ENCODE data around the gene DEPDC5. TPM values are rescaled to one million over a fixed set of nuclear protein-coding genes. Genes with fewer than 3 reads are reported as not detected.
"Not testable (repeated sequence)": the region's sequence is repeated elsewhere in the genome, so short reads cannot be mapped to it uniquely, and the experiment has no call there.

Gene DEPDC5
- total RNA-seq, 1 donor from 2014 or later: 14.8 TPM

DNA sequence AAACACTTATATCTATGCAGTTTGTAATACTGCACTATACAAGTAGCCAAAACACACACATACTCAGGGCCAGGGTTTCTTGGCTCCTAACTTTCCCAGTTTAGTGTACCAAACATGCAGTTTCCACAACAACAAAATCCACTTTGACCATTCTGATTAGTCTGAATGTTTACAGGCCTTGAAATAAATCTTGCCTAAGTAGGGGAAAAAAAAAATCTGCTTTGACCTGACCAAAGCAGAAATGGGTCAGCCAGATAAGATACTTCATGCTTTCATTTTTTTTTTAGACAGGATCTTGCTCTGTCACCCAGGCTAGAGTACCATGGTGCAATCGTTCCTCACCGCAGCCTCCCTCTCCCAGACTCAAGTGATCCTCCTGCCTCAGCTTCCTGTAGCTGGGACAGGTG lies 14.0 kb upstream of the DEPDC5 start:
- no peaks in the 10 kb centered on the region for H3K9me3 Mint-ChIP-seq (ENCODE audit: low read depth)
- H3K36me3 Mint-ChIP-seq (ENCODE audit: low read depth): peaks cover 3% of the 10 kb centered on the region
- H3K4me1 Mint-ChIP-seq (ENCODE audit: low read depth): peaks cover 17% of the 10 kb centered on the region
- H3K27ac Mint-ChIP-seq (ENCODE audit: unreplicated experiment): no peak overlapping the region
- H3K27me3 Mint-ChIP-seq (ENCODE audit: low read depth): no peaks in the 10 kb centered on the region
- no peak for DNase-seq (ENCODE audit: low spot score)
- TF ChIP-seq, protein P1, sequence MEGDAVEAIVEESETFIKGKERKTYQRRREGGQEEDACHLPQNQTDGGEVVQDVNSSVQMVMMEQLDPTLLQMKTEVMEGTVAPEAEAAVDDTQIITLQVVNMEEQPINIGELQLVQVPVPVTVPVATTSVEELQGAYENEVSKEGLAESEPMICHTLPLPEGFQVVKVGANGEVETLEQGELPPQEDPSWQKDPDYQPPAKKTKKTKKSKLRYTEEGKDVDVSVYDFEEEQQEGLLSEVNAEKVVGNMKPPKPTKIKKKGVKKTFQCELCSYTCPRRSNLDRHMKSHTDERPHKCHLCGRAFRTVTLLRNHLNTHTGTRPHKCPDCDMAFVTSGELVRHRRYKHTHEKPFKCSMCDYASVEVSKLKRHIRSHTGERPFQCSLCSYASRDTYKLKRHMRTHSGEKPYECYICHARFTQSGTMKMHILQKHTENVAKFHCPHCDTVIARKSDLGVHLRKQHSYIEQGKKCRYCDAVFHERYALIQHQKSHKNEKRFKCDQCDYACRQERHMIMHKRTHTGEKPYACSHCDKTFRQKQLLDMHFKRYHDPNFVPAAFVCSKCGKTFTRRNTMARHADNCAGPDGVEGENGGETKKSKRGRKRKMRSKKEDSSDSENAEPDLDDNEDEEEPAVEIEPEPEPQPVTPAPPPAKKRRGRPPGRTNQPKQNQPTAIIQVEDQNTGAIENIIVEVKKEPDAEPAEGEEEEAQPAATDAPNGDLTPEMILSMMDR (IDR thresholded peaks at IDR 0.05): no peak
- H3K4me3 Mint-ChIP-seq (ENCODE audit: unreplicated experiment): no peak overlapping the region

DNA sequence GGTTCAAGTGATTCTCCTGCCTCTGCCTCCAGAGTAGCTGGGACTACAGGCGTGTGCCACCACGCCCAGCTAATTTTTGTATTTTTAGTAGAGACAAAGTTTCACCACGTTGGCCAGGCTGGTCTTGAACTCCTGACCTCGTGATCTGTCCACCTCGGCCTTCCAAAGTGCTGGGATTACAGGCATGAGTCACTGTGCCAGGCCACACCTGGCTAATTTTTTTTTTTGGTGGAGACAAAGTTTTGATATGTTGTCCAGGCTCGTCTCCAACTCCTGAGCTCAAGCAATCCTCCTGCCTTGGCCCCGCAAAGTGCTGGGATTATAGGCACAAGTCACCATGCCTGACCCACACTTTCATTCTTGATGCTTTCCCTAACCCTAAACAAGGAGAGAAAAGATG lies 13.5 kb upstream of the DEPDC5 start:
- peaks cover 16% of the 10 kb centered on the region for H3K4me1 Mint-ChIP-seq (ENCODE audit: low read depth)
- not testable (repeated sequence) for H3K27ac Mint-ChIP-seq (ENCODE audit: unreplicated experiment); H3K36me3 Mint-ChIP-seq (ENCODE audit: low read depth); H3K4me3 Mint-ChIP-seq (ENCODE audit: unreplicated experiment); H3K27me3 Mint-ChIP-seq (ENCODE audit: low read depth); DNase-seq (ENCODE audit: low spot score); H3K9me3 Mint-ChIP-seq (ENCODE audit: low read depth)

DNA sequence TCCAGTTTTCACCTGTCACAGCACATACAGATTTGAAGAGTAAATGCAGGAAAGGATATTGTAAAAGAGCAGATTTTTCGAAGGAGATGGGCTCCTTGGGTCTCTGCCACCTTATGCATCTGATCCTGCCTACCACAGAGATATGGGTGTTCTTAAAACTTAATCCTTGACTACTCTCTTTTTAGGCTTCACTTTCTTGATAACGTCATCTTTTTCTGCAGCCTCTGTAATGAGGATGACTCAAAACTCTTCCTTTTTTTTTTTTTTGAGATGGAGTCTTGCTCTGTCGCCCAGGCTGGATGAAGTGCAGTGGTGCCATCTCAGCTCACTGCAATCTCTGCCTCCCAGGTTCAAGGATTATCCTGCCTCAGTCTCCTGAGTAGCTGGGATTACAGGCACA lies 11.7 kb upstream of the DEPDC5 start:
- Mint-ChIP-seq H3K4me1 (ENCODE audit: low read depth) (peaks cover 21% of the 10 kb centered on the region), H3K4me3 (ENCODE audit: unreplicated experiment) (no peak overlapping the region), H3K27ac (ENCODE audit: unreplicated experiment) (no peak overlapping the region), H3K27me3 (ENCODE audit: low read depth) (no peaks in the 10 kb centered on the region), H3K9me3 (ENCODE audit: low read depth) (no peaks in the 10 kb centered on the region), H3K36me3 (ENCODE audit: low read depth) (peaks cover 3% of the 10 kb centered on the region)
- TF ChIP-seq, protein P1 (IDR thresholded peaks at IDR 0.05): no peak
- no peak for DNase-seq (ENCODE audit: low spot score)

DNA sequence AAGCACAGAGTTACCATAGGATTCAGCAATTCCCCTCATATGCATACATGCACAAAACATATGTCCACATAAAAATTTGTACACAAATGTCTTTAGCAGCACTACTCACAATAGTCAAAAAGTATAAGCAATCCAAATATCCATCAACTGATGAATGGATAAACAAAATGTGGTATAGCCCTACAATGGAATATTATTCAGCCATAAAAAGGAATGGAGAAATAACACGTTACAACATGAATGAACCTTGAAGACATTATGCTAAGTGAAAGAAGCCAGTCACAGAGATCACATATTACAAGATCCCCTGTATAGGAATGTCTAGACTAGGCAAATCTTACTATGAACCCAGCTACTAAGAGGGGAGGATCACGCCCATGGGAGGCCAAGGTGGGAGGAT lies 11.1 kb upstream of the DEPDC5 start:
- Mint-ChIP-seq H3K9me3 (ENCODE audit: low read depth) (no peaks in the 10 kb centered on the region), H3K27ac (ENCODE audit: unreplicated experiment) (no peak overlapping the region), H3K4me1 (ENCODE audit: low read depth) (peaks cover 25% of the 10 kb centered on the region), H3K36me3 (ENCODE audit: low read depth) (peaks cover 3% of the 10 kb centered on the region), H3K4me3 (ENCODE audit: unreplicated experiment) (no peak overlapping the region), H3K27me3 (ENCODE audit: low read depth) (no peaks in the 10 kb centered on the region)
- no peak for DNase-seq (ENCODE audit: low spot score)
- TF ChIP-seq, protein P1 (IDR thresholded peaks at IDR 0.05): no peak

DNA sequence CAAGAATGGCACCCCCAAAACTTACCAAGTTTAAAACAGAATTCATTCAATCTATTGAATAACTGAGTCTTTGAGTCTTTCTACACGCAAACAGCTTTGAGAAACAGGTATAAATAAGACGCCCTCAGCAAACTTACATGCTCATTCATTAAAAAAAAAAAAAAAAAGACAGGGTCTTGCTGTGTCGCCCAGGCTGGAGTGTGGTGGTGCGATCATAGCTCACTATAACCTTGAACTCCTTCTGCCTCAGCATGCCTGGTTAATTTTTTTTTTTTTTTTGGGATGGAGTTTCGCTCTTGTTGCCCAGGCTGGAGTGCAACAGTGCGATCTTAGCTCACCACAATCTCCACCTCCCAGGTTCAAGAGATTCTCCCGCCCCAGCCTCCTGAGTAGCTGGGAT lies 9.9 kb upstream of the DEPDC5 start:
- Mint-ChIP-seq H3K27ac (ENCODE audit: unreplicated experiment) (no peak overlapping the region), H3K9me3 (ENCODE audit: low read depth) (no peaks in the 10 kb centered on the region), H3K27me3 (ENCODE audit: low read depth) (no peaks in the 10 kb centered on the region), H3K36me3 (ENCODE audit: low read depth) (peaks cover 3% of the 10 kb centered on the region), H3K4me1 (ENCODE audit: low read depth) (peaks cover 31% of the 10 kb centered on the region), H3K4me3 (ENCODE audit: unreplicated experiment) (no peak overlapping the region)
- no peak for DNase-seq (ENCODE audit: low spot score)
- TF ChIP-seq, protein P1 (IDR thresholded peaks at IDR 0.05): no peak

DNA sequence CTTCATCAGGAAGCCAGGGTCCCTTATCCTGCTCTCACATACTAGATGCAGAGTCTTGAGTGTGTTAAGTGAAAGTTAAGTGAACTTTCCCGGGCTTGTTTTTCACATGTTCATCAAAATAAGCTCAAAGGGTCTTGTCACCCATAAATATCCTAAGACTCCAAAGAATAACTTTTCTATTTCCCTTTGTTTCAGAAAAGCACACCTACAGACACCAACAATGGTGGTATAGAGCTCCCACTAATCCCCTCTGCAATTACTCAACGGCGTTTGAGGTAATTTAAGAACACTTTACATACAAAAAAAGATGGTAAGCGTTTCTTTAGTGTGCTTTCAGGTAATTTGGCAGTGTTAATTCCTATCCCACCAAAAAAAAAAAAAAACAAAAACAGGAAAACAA lies 6.4 kb upstream of the DEPDC5 start:
- TF ChIP-seq, protein P1 (IDR thresholded peaks at IDR 0.05): no peak
- DNase-seq (ENCODE audit: low spot score): no peak
- Mint-ChIP-seq H3K36me3 (ENCODE audit: low read depth) (no peaks in the 10 kb centered on the region), H3K4me3 (ENCODE audit: unreplicated experiment) (no peak overlapping the region), H3K27me3 (ENCODE audit: low read depth) (no peaks in the 10 kb centered on the region), H3K4me1 (ENCODE audit: low read depth) (peaks cover 35% of the 10 kb centered on the region), H3K27ac (ENCODE audit: unreplicated experiment) (no peak overlapping the region), H3K9me3 (ENCODE audit: low read depth) (no peaks in the 10 kb centered on the region)

All from chondrocyte (in vitro differentiated cells).